HG02840 (cell line): ENCODE data around the gene C16orf54.
"Not testable (repeated sequence)": the region's sequence is repeated elsewhere in the genome, so short reads cannot be mapped to it uniquely, and the experiment has no call there.

ENCODE experiments used
- ATAC-seq: cut with Tn5 transposase; IDR thresholded peaks from one replicate; pipeline ENCODE4 v1.9.1; 2021; ENCODE audit warnings: mild to moderate bottlenecking, moderate library complexity, moderate number of reproducible peaks; ENCODE audit not compliant: unreplicated experiment, low FRiP score

The C16orf54 gene

GRCh38 chr16:29745853-29746345, at the start of gene C16orf54:
Gene C16orf54, minus strand, starts transcription at chr16:29745990. Its CDS starts 1,039 bp downstream, at chr16:29744951.
- no peak for ATAC-seq

GRCh38 chr16:29794231-29794710, 48.5 kb upstream of the C16orf54 start:
- no peak for ATAC-seq

GRCh38 chr16:29793153-29793552, 47.4 kb upstream of the C16orf54 start:
- ATAC-seq, result not testable (repeated sequence)

GRCh38 chr16:29791845-29792807, 46.3 kb upstream of the C16orf54 start:
- ATAC-seq, result no peak

GRCh38 chr16:29790949-29791844, 45.4 kb upstream of the C16orf54 start:
- ATAC-seq, result no peak

GRCh38 chr16:29790183-29790948, 44.6 kb upstream of the C16orf54 start, which contains the start of gene KIF22:
Gene KIF22, plus strand, starts transcription at chr16:29790751. Its CDS starts 9 bp downstream, at chr16:29790760.
- peak; percentile 88 for ATAC-seq

- ATAC-seq, result no peak
Measured at GRCh38 chr16:29789775-29790182, 44.0 kb upstream of the C16orf54 start.

GRCh38 chr16:29787155-29787554, 41.4 kb upstream of the C16orf54 start:
- ATAC-seq, result not testable (repeated sequence)

GRCh38 chr16:29784901-29785500, 39.2 kb upstream of the C16orf54 start:
- ATAC-seq, result no peak

GRCh38 chr16:29784157-29784556, 38.4 kb upstream of the C16orf54 start:
- ATAC-seq, result no peak

GRCh38 chr16:29783094-29783953, 37.5 kb upstream of the C16orf54 start:
- ATAC-seq, result not testable (repeated sequence)

GRCh38 chr16:29779474-29779873, 33.7 kb upstream of the C16orf54 start:
- no peak for ATAC-seq

- ATAC-seq, result no peak
Measured at GRCh38 chr16:29777576-29778350, 32.0 kb upstream of the C16orf54 start, which contains the start of gene ZG16. Gene ZG16, plus strand, starts transcription at chr16:29778256. Its CDS starts 1,011 bp downstream, at chr16:29779267.

GRCh38 chr16:29775742-29776408, 30.1 kb upstream of the C16orf54 start:
- ATAC-seq, result no peak

GRCh38 chr16:29774730-29775129, 28.9 kb upstream of the C16orf54 start:
- no peak for ATAC-seq

GRCh38 chr16:29772330-29772729, 26.5 kb upstream of the C16orf54 start:
- ATAC-seq, result not testable (repeated sequence)
